ENCODE measurements around the gene EPB41L4A.

Gene EPB41L4A

GRCh38 chr5:112339761-112340160 lies 79.3 kb downstream of the EPB41L4A start:
- no peak overlapping the region for H3K27ac ChIP-seq

GRCh38 chr5:112338681-112339337 lies 80.3 kb downstream of the EPB41L4A start:
- no peak overlapping the region for H3K27ac ChIP-seq

More at GRCh38 chr5:112339761-112340160, 79.3 kb downstream of the EPB41L4A start:
- TF ChIP-seq CTCF (conservative IDR thresholded peaks at IDR 0.05), result no peak

GRCh38 chr5:112333331-112333781 lies 85.7 kb downstream of the EPB41L4A start:
- peak overlapping the region; percentile 42 for H3K27ac ChIP-seq
- TF ChIP-seq CTCF (conservative IDR thresholded peaks at IDR 0.05), result no peak

More at GRCh38 chr5:112338681-112339337, 80.3 kb downstream of the EPB41L4A start:
- no peak for TF ChIP-seq CTCF (conservative IDR thresholded peaks at IDR 0.05)

GRCh38 chr5:112331892-112332291 lies 87.2 kb downstream of the EPB41L4A start:
- no peak overlapping the region for H3K27ac ChIP-seq
- no peak for TF ChIP-seq CTCF (conservative IDR thresholded peaks at IDR 0.05)

GRCh38 chr5:112329419-112330090 lies 89.5 kb downstream of the EPB41L4A start:
- peak overlapping the region; percentile 31 for H3K27ac ChIP-seq
- TF ChIP-seq CTCF (conservative IDR thresholded peaks at IDR 0.05), result no peak

GRCh38 chr5:112323166-112323565 lies 95.9 kb downstream of the EPB41L4A start:
- TF ChIP-seq CTCF (conservative IDR thresholded peaks at IDR 0.05), result no peak
- no peak overlapping the region for H3K27ac ChIP-seq

- TF ChIP-seq CTCF (conservative IDR thresholded peaks at IDR 0.05), result no peak
These were observed 98.7 kb downstream of the EPB41L4A start for GRCh38 chr5:112320408-112320807.

More at GRCh38 chr5:112320408-112320807, 98.7 kb downstream of the EPB41L4A start:
- no peak overlapping the region for H3K27ac ChIP-seq

Data from VCaP (cell line).